T-helper 1 cell treated with Interleukin-12 subunit alpha and Interleukin-12 subunit beta and Interleukin-4 antibody, amounts not matched to agents 30 μg/mL and 1 μg/mL, for 36 hours (primary cell): ENCODE results near the gene LRRC3.

Experiments used
- H3K27ac Mint-ChIP-seq: one replicate; pipeline ENCODE4 v1.8.0; 2021; ENCODE audit warnings: mild to moderate bottlenecking, mixed read lengths
- H3K27me3 Mint-ChIP-seq: one replicate; pipeline ENCODE4 v1.8.0; 2021; ENCODE audit warnings: low read depth, mixed read lengths
- H3K36me3 Mint-ChIP-seq: one replicate; pipeline ENCODE4 v1.8.0; 2021; ENCODE audit warnings: low read depth, mixed read lengths
- H3K4me1 Mint-ChIP-seq: one replicate; pipeline ENCODE4 v1.8.0; 2021; ENCODE audit warnings: low read depth, mixed read lengths
- H3K4me3 Mint-ChIP-seq: one replicate; pipeline ENCODE4 v1.8.0; 2021; ENCODE audit warnings: mild to moderate bottlenecking, moderate library complexity, mixed read lengths
- H3K9me3 Mint-ChIP-seq: one replicate; pipeline ENCODE4 v1.8.0; 2021; ENCODE audit warnings: mixed read lengths

LRRC3 gene

GRCh38 chr21:44441581-44442265 is 13.6 kb upstream of the LRRC3 start:
- no peak overlapping the region for H3K4me3 Mint-ChIP-seq
- H3K36me3 Mint-ChIP-seq, result peaks cover 2% of the 10 kb centered on the region
- no peaks in the 10 kb centered on the region for H3K4me1 Mint-ChIP-seq
- no peaks in the 10 kb centered on the region for H3K9me3 Mint-ChIP-seq
- no peak overlapping the region for H3K27ac Mint-ChIP-seq
- H3K27me3 Mint-ChIP-seq, result no peaks in the 10 kb centered on the region

GRCh38 chr21:44442266-44443125 is 12.8 kb upstream of the LRRC3 start:
- no peak overlapping the region for H3K4me3 Mint-ChIP-seq
- H3K27me3 Mint-ChIP-seq, result peaks cover 5% of the 10 kb centered on the region
- H3K36me3 Mint-ChIP-seq, result peaks cover 2% of the 10 kb centered on the region
- H3K27ac Mint-ChIP-seq, result no peak overlapping the region
- no peaks in the 10 kb centered on the region for H3K9me3 Mint-ChIP-seq
- H3K4me1 Mint-ChIP-seq, result no peaks in the 10 kb centered on the region

- Mint-ChIP-seq H3K36me3 (peaks cover 2% of the 10 kb centered on the region), H3K4me1 (no peaks in the 10 kb centered on the region), H3K27ac (no peak overlapping the region), H3K4me3 (no peak overlapping the region), H3K27me3 (peaks cover 5% of the 10 kb centered on the region), H3K9me3 (no peaks in the 10 kb centered on the region)
Measured at GRCh38 chr21:44443291-44443890, 11.9 kb upstream of the LRRC3 start.

- peaks cover 2% of the 10 kb centered on the region for H3K36me3 Mint-ChIP-seq
- H3K27me3 Mint-ChIP-seq, result peaks cover 7% of the 10 kb centered on the region
- no peak overlapping the region for H3K27ac Mint-ChIP-seq
- no peaks in the 10 kb centered on the region for H3K9me3 Mint-ChIP-seq
- H3K4me3 Mint-ChIP-seq, result no peak overlapping the region
- H3K4me1 Mint-ChIP-seq, result no peaks in the 10 kb centered on the region
Measured at GRCh38 chr21:44443891-44444285, 11.4 kb upstream of the LRRC3 start.

GRCh38 chr21:44444286-44444931 is 10.9 kb upstream of the LRRC3 start:
- no peak overlapping the region for H3K27ac Mint-ChIP-seq
- peaks cover 2% of the 10 kb centered on the region for H3K36me3 Mint-ChIP-seq
- no peaks in the 10 kb centered on the region for H3K4me1 Mint-ChIP-seq
- no peaks in the 10 kb centered on the region for H3K9me3 Mint-ChIP-seq
- peaks cover 12% of the 10 kb centered on the region for H3K27me3 Mint-ChIP-seq
- H3K4me3 Mint-ChIP-seq, result no peak overlapping the region

GRCh38 chr21:44445145-44445812 is 10.0 kb upstream of the LRRC3 start:
- no peaks in the 10 kb centered on the region for H3K4me1 Mint-ChIP-seq
- H3K9me3 Mint-ChIP-seq, result no peaks in the 10 kb centered on the region
- H3K36me3 Mint-ChIP-seq, result no peaks in the 10 kb centered on the region
- H3K27me3 Mint-ChIP-seq, result peaks cover 13% of the 10 kb centered on the region
- H3K27ac Mint-ChIP-seq, result no peak overlapping the region
- no peak overlapping the region for H3K4me3 Mint-ChIP-seq

GRCh38 chr21:44448651-44449131 is 6.6 kb upstream of the LRRC3 start:
- peaks cover 33% of the 10 kb centered on the region for H3K27me3 Mint-ChIP-seq
- H3K9me3 Mint-ChIP-seq, result peaks cover 9% of the 10 kb centered on the region
- H3K4me3 Mint-ChIP-seq, result no peak overlapping the region
- no peaks in the 10 kb centered on the region for H3K36me3 Mint-ChIP-seq
- no peak overlapping the region for H3K27ac Mint-ChIP-seq
- H3K4me1 Mint-ChIP-seq, result no peaks in the 10 kb centered on the region

- H3K27ac Mint-ChIP-seq, result no peak overlapping the region
- H3K4me1 Mint-ChIP-seq, result peaks cover 2% of the 10 kb centered on the region
- H3K4me3 Mint-ChIP-seq, result no peak overlapping the region
- H3K27me3 Mint-ChIP-seq, result peaks cover 43% of the 10 kb centered on the region
- H3K36me3 Mint-ChIP-seq, result no peaks in the 10 kb centered on the region
- H3K9me3 Mint-ChIP-seq, result peaks cover 19% of the 10 kb centered on the region
Measured at GRCh38 chr21:44449473-44450363, 5.6 kb upstream of the LRRC3 start.

GRCh38 chr21:44450402-44450801 is 4.9 kb upstream of the LRRC3 start:
- H3K36me3 Mint-ChIP-seq, result no peaks in the 10 kb centered on the region
- H3K4me3 Mint-ChIP-seq, result no peak overlapping the region
- H3K27ac Mint-ChIP-seq, result no peak overlapping the region
- peaks cover 2% of the 10 kb centered on the region for H3K4me1 Mint-ChIP-seq
- peaks cover 19% of the 10 kb centered on the region for H3K9me3 Mint-ChIP-seq
- peaks cover 43% of the 10 kb centered on the region for H3K27me3 Mint-ChIP-seq

GRCh38 chr21:44450999-44451398 is 4.3 kb upstream of the LRRC3 start:
- Mint-ChIP-seq H3K27ac (no peak overlapping the region), H3K4me1 (peaks cover 2% of the 10 kb centered on the region), H3K36me3 (no peaks in the 10 kb centered on the region), H3K9me3 (peaks cover 19% of the 10 kb centered on the region), H3K27me3 (peaks cover 43% of the 10 kb centered on the region), H3K4me3 (no peak overlapping the region)

GRCh38 chr21:44453120-44453519 is 2.2 kb upstream of the LRRC3 start:
- H3K9me3 Mint-ChIP-seq, result peaks cover 19% of the 10 kb centered on the region
- H3K27me3 Mint-ChIP-seq, result peaks cover 38% of the 10 kb centered on the region
- no peak overlapping the region for H3K27ac Mint-ChIP-seq
- peaks cover 2% of the 10 kb centered on the region for H3K4me1 Mint-ChIP-seq
- H3K36me3 Mint-ChIP-seq, result no peaks in the 10 kb centered on the region
- no peak overlapping the region for H3K4me3 Mint-ChIP-seq

GRCh38 chr21:44454058-44454457 is 1.3 kb upstream of the LRRC3 start:
- Mint-ChIP-seq H3K4me1 (peaks cover 2% of the 10 kb centered on the region), H3K4me3 (peak overlapping the region; percentile 63), H3K9me3 (peaks cover 19% of the 10 kb centered on the region), H3K36me3 (no peaks in the 10 kb centered on the region), H3K27ac (no peak overlapping the region), H3K27me3 (peaks cover 34% of the 10 kb centered on the region)

GRCh38 chr21:44455524-44456213 is 359 bp downstream of the LRRC3 start:
- peaks cover 27% of the 10 kb centered on the region for H3K27me3 Mint-ChIP-seq
- peak overlapping the region; percentile 78 for H3K4me3 Mint-ChIP-seq
- no peaks in the 10 kb centered on the region for H3K36me3 Mint-ChIP-seq
- H3K27ac Mint-ChIP-seq, result no peak overlapping the region
- H3K4me1 Mint-ChIP-seq, result peaks cover 2% of the 10 kb centered on the region
- peaks cover 19% of the 10 kb centered on the region for H3K9me3 Mint-ChIP-seq
